Measurements from ENCODE around the gene SYNE3. TPM values are rescaled to one million over a fixed set of nuclear protein-coding genes. Genes with fewer than 3 reads are reported as not detected.

The SYNE3 gene
- total and polyA plus RNA-seq, 9 of the 15 experiments (the other 6 are each of a cell fraction or from before 2014, with no cell fraction given): 0.04 to 3.1 (median 0.55) TPM

DNA sequence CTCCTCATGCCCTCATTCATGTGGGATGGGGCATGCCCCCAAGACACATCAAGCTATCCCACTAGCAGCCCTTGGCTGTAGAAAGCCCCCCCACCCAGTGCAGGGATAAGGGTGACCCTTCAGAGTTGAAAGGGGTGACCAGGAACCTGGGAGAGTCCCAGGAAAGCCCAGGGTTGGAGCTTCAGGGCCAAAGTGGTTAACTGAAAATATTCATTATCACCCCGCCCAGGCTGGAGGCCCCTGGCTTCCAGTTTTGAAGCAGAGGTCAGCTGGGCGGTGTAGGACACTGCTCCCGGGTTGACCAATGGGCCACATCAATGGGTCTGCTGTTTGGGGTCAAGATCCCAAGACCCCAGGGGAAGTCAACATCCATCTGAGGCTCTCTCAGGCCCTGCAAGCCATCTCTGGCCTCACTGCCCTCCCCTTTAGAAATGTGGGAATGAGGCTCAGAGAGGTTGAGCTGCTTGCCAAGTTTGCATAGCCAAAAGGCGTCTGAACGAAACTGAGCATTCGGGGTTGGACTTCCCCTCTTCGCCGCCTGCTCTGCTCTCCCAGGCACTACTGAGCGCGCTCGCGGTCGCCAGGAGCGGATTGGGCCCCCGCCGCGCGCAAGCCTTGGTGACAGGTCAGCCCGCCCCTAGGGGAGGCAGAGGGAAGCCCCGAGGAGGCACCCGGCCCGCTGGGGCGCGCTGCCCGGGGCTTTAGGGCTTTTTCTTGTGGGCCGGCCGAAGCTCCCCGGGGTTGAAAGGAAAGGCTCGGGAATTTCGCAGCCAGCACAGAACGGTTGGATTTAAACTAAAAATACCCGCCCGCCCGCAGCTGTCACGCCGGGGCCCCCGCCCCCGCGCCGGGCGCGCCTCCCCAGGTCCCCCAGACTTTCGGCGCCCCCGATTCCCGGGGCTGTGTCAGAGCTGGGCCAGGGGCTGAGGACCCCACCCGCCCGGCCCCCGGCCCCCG lies 576 bp downstream of the SYNE3 start (continued):
- TF ChIP-seq CBX3 (IDR thresholded peaks at IDR 0.05; ENCODE audit: borderline replicate concordance in 1 of 2, low read length in 2 of 2): no peak
- TF ChIP-seq, protein P1, sequence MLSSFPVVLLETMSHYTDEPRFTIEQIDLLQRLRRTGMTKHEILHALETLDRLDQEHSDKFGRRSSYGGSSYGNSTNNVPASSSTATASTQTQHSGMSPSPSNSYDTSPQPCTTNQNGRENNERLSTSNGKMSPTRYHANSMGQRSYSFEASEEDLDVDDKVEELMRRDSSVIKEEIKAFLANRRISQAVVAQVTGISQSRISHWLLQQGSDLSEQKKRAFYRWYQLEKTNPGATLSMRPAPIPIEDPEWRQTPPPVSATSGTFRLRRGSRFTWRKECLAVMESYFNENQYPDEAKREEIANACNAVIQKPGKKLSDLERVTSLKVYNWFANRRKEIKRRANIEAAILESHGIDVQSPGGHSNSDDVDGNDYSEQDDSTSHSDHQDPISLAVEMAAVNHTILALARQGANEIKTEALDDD (IDR thresholded peaks at IDR 0.05): no peak
- TF ChIP-seq, protein P2, sequence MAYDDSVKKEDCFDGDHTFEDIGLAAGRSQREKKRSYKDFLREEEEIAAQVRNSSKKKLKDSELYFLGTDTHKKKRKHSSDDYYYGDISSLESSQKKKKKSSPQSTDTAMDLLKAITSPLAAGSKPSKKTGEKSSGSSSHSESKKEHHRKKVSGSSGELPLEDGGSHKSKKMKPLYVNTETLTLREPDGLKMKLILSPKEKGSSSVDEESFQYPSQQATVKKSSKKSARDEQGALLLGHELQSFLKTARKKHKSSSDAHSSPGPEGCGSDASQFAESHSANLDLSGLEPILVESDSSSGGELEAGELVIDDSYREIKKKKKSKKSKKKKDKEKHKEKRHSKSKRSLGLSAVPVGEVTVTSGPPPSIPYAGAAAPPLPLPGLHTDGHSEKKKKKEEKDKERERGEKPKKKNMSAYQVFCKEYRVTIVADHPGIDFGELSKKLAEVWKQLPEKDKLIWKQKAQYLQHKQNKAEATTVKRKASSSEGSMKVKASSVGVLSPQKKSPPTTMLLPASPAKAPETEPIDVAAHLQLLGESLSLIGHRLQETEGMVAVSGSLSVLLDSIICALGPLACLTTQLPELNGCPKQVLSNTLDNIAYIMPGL (CRISPR knock-in tag; IDR thresholded peaks at IDR 0.05): no peak
- no peak for TF ChIP-seq MED1 (CRISPR knock-in tag; IDR thresholded peaks at IDR 0.05; ENCODE audit: borderline replicate concordance)
- TF ChIP-seq, protein P3, sequence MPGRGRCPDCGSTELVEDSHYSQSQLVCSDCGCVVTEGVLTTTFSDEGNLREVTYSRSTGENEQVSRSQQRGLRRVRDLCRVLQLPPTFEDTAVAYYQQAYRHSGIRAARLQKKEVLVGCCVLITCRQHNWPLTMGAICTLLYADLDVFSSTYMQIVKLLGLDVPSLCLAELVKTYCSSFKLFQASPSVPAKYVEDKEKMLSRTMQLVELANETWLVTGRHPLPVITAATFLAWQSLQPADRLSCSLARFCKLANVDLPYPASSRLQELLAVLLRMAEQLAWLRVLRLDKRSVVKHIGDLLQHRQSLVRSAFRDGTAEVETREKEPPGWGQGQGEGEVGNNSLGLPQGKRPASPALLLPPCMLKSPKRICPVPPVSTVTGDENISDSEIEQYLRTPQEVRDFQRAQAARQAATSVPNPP (IDR thresholded peaks at IDR 0.05; ENCODE audit: borderline replicate concordance, insufficient read depth, insufficient read length): no peak
- TF ChIP-seq HDGF (IDR thresholded peaks at IDR 0.05): no peak
- TF ChIP-seq ZNF57 (CRISPR knock-in tag; IDR thresholded peaks at IDR 0.05): no peak
- TF ChIP-seq, protein P4, sequence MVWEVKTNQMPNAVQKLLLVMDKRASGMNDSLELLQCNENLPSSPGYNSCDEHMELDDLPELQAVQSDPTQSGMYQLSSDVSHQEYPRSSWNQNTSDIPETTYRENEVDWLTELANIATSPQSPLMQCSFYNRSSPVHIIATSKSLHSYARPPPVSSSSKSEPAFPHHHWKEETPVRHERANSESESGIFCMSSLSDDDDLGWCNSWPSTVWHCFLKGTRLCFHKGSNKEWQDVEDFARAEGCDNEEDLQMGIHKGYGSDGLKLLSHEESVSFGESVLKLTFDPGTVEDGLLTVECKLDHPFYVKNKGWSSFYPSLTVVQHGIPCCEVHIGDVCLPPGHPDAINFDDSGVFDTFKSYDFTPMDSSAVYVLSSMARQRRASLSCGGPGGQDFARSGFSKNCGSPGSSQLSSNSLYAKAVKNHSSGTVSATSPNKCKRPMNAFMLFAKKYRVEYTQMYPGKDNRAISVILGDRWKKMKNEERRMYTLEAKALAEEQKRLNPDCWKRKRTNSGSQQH (CRISPR knock-in tag; IDR thresholded peaks at IDR 0.05): no peak
- TF ChIP-seq DNMT1 (IDR thresholded peaks at IDR 0.05): no peak
- no peak for TF ChIP-seq NFXL1 (CRISPR knock-in tag; IDR thresholded peaks at IDR 0.05)
- TF ChIP-seq NFE2L1 (tag; IDR thresholded peaks at IDR 0.05; ENCODE audit: borderline replicate concordance, low read depth): no peak
- TF ChIP-seq, protein P5, sequence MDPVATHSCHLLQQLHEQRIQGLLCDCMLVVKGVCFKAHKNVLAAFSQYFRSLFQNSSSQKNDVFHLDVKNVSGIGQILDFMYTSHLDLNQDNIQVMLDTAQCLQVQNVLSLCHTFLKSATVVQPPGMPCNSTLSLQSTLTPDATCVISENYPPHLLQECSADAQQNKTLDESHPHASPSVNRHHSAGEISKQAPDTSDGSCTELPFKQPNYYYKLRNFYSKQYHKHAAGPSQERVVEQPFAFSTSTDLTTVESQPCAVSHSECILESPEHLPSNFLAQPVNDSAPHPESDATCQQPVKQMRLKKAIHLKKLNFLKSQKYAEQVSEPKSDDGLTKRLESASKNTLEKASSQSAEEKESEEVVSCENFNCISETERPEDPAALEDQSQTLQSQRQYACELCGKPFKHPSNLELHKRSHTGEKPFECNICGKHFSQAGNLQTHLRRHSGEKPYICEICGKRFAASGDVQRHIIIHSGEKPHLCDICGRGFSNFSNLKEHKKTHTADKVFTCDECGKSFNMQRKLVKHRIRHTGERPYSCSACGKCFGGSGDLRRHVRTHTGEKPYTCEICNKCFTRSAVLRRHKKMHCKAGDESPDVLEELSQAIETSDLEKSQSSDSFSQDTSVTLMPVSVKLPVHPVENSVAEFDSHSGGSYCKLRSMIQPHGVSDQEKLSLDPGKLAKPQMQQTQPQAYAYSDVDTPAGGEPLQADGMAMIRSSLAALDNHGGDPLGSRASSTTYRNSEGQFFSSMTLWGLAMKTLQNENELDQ (CRISPR knock-in tag; IDR thresholded peaks at IDR 0.05; ENCODE audit: borderline replicate concordance): no peak
- TF ChIP-seq SMAD2 (IDR thresholded peaks at IDR 0.05; ENCODE audit: low read depth, low read length): no peak
- no peak for TF ChIP-seq NR4A1 (CRISPR knock-in tag; IDR thresholded peaks at IDR 0.05)
- TF ChIP-seq NR4A1 (tag; IDR thresholded peaks at IDR 0.05): no peak
- TF ChIP-seq, protein P6, sequence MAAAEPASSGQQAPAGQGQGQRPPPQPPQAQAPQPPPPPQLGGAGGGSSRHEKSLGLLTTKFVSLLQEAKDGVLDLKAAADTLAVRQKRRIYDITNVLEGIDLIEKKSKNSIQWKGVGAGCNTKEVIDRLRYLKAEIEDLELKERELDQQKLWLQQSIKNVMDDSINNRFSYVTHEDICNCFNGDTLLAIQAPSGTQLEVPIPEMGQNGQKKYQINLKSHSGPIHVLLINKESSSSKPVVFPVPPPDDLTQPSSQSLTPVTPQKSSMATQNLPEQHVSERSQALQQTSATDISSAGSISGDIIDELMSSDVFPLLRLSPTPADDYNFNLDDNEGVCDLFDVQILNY (CRISPR knock-in tag; IDR thresholded peaks at IDR 0.05): no peak
- TF ChIP-seq GTF2F1 (IDR thresholded peaks at IDR 0.05; ENCODE audit: low read depth, low read length): no peak
- TF ChIP-seq ARNT (IDR thresholded peaks at IDR 0.05): no peak
